Endothelial cell of umbilical vein (primary cell): ENCODE measurements around the gene TCEAL3. TPM values are rescaled to one million over a fixed set of nuclear protein-coding genes. Genes with fewer than 3 reads are reported as not detected.
A peak's percentile ranks its signal among the peaks of the same experiment; 100 is the strongest.

Experiments
- BruUV-seq: library from RNA; stranded (reverse); fragments of 400-500 nt; replicated peaks from 2 replicates; lab custom pipeline; 2021; lab: Mats Ljungman, UMichigan
- CTCF ChIA-PET: fragments of 300-600, 350-600 bp; sonication (Branson Sonifier 250); formaldehyde crosslinking; loops from one replicate; lab custom pipeline; 2021; ENCODE audit warnings: antibody characterized with exemption, inconsistent platforms; lab: Charles Lee
- POLR2A ChIA-PET: fragments of 300-600, 350-600 bp; sonication (Branson Sonifier 250); formaldehyde crosslinking; loops from one replicate; lab custom pipeline; 2021; ENCODE audit warnings: antibody characterized with exemption, inconsistent platforms; lab: Charles Lee
- DNase-seq: peaks from one replicate; pipeline ENCODE4 v3.0.0-alpha.2; 2011; ENCODE audit warnings: low read depth, low spot score
- FAIRE-seq: peaks from 2 replicates; lab custom pipeline; 2011; peaks lifted over from hg19 to GRCh38; lab: Jason Lieb, UNC
- H2AFZ ChIP-seq: 2 replicates; pipeline ENCODE4 v1.6.0; 2012; ENCODE audit warnings: low read depth, low read length, control low read depth, inconsistent platforms
- H3K27ac ChIP-seq: 2 replicates; pipeline ENCODE4 v1.5.1; 2011; ENCODE audit warnings: low read depth, mild to moderate bottlenecking, control low read depth, low read length, moderate library complexity; ENCODE audit not compliant: insufficient read depth
- H3K27me3 ChIP-seq, 2 experiments: 2 replicates each; pipeline versions ENCODE4 v1.6.0 to v1.6.1; 2011; ENCODE audit warnings: low read length in 2 of 2, mixed read lengths in 1 of 2; ENCODE audit not compliant: control insufficient read depth in 2 of 2, insufficient read depth in 2 of 2
- H3K36me3 ChIP-seq, 2 experiments: 2 replicates in 1 of 2; 3 replicates in 1 of 2; pipeline ENCODE4 v1.5.1; 2011; ENCODE audit warnings: low read length in 2 of 2, mild to moderate bottlenecking in 1 of 2, moderate library complexity in 1 of 2; ENCODE audit not compliant: control insufficient read depth in 2 of 2, insufficient read depth in 2 of 2; ENCODE audit errors: extremely low read depth in 1 of 2
- H3K4me1 ChIP-seq: 3 replicates; pipeline ENCODE4 v1.5.1; 2011; ENCODE audit warnings: mild to moderate bottlenecking, low read length; ENCODE audit not compliant: control insufficient read depth, insufficient read depth; ENCODE audit errors: extremely low read depth
- H3K4me2 ChIP-seq: 2 replicates; pipeline ENCODE4 v1.6.1; 2011; ENCODE audit warnings: low read length, control low read depth, mixed read lengths; ENCODE audit not compliant: insufficient read depth
- H3K4me3 ChIP-seq, 3 experiments: fragments of 200-600 bp in 1 of 3; sonication (generic), shearing (Covaris generic) in 1 of 3; replicated peaks in 1 of 3; 2 replicates each; pipeline ENCODE4 v1.5.1; 2011 to 2016; ENCODE audit warnings: control low read depth in 3 of 3, low read length in 3 of 3, mild to moderate bottlenecking in 2 of 3, inconsistent platforms in 1 of 3, low read depth in 1 of 3, moderate library complexity in 1 of 3; ENCODE audit not compliant: insufficient read depth in 1 of 3
- H3K79me2 ChIP-seq: 2 replicates; pipeline ENCODE4 v1.6.0; 2012; ENCODE audit warnings: low read length, inconsistent platforms; ENCODE audit not compliant: control insufficient read depth, insufficient read depth
- H3K9ac ChIP-seq: replicated peaks from 2 replicates; pipeline ENCODE3; 2011; ENCODE audit warnings: low read length, control low read depth; ENCODE audit not compliant: insufficient read depth; ENCODE audit errors: extremely low read depth
- H3K9me1 ChIP-seq: replicated peaks from 3 replicates; pipeline ENCODE4 v1.6.0; 2011; ENCODE audit warnings: mild to moderate bottlenecking, low read length; ENCODE audit not compliant: control insufficient read depth, insufficient read depth; ENCODE audit errors: extremely low read depth
- H3K9me3 ChIP-seq: replicated peaks from 2 replicates; pipeline ENCODE4 v1.5.1; 2012; ENCODE audit warnings: low read length, inconsistent platforms; ENCODE audit not compliant: control insufficient read depth, insufficient read depth
- H4K20me1 ChIP-seq: replicated peaks from 2 replicates; pipeline ENCODE3; 2011; ENCODE audit warnings: mild to moderate bottlenecking, low read length; ENCODE audit not compliant: control insufficient read depth, insufficient read depth; ENCODE audit errors: extremely low read depth
- CTCF ChIP-seq, 2 donors: IDR thresholded peaks; 1 replicate in 1 of 2; 2 replicates in 1 of 2; pipeline ENCODE4 v1.5.1; 2011; ENCODE audit warnings: low read length in 2 of 2, mild to moderate bottlenecking in 2 of 2, moderate library complexity in 2 of 2, control low read depth in 1 of 2, inconsistent platforms in 1 of 2, low read depth in 1 of 2; ENCODE audit not compliant: insufficient read depth in 1 of 2; ENCODE audit errors: extremely low read depth in 1 of 2
- EZH2 ChIP-seq: IDR thresholded peaks from 2 replicates; pipeline ENCODE4 v1.6.1; 2012; ENCODE audit warnings: borderline replicate concordance, low read depth, mild to moderate bottlenecking, moderate library complexity, low read length, inconsistent platforms; ENCODE audit not compliant: severe bottlenecking
- dilution Hi-C: fragments of 300-500 bp; cut with MboI; formaldehyde crosslinking; loops from one replicate; pipeline ENCODE4 v1.15.0; 2019; ENCODE audit warnings: low sequenced_read_pairs; ENCODE audit not compliant: extremely low pct_ligation_motif_present
- intact Hi-C: fragments of 100-400 bp; cut with micrococcal nuclease; formaldehyde crosslinking; loops from one replicate; pipeline ENCODE4 v1.10.0; 2022
- polyA plus RNA-seq, 4 experiments: library from polyadenylated mRNA; depleted of rRNA in 3 of 4; stranded (reverse) in 3 of 4; unstranded in 1 of 4; fragments of >200 nt; gene quantifications; 2 replicates each; pipeline versions ENCODE4 v1.2.1 to v1.2.3, GENCODE V29; 2011 to 2012; ENCODE audit warnings: missing spikeins in 1 of 4
- total RNA-seq: library from RNA; stranded (reverse); gene quantifications from 2 replicates; pipeline ENCODE4 v1.2.3, GENCODE V29; 2021
- TF ChIP-seq, protein P1 (sequence below): IDR thresholded peaks from 2 replicates; pipeline ENCODE4 v1.6.1; 2011; ENCODE audit not compliant: insufficient read depth, insufficient read length

The TCEAL3 gene
- total and polyA plus RNA-seq, 2 donors (not counting 3 experiments of a cell fraction or from before 2014, with no cell fraction given) = 8.9 to 23.7 TPM

DNA sequence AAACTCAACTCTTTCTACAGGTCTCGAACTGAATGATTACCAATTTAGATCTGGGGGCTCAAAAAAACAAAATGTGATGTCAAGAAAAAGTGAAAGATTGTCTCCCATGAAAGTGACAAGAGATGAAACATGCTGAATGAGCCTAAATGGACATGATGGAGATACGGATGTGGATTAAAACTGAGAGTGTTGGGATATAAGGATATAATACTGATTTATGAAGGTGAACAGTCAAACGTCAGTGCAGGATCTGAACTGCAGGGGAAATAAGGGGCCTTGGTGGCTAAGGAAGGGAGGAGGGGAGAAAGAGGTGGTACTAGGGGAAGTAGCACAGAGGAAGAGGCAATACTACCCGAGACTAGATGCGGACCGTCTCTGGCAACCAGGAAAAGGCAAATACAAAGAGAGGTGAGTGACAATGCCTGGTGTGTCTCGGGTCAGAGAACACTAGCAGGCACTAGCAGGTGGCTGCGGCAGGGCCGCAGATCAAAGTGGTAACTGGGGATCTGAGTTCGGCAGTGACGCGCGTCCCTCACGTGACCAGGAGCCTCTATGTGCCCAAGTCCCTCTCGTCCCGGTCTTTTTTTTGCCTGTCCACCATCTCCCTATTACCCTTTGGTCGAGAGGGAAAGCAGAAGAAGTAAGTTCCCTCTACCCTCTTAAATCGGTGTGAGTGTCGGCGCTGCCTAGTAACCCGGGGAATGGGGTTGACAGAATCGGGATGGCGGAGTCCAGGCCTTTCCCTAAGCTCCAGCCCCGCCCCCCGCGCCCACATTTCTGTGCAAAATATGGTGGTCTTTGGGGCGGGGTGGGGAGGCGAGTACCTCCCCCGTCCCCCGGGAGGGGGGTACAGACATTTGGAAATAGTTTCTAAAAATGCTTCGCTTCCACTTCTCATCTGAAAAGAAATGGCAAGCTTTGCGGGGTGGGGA lies 20.9 kb downstream of the TCEAL3 start, which contains the start of gene TCEAL1:
TSS of gene TCEAL1 (plus strand) at position 590 of the 932 bp plus-strand sequence. CDS start 942 bp downstream, outside the sequence.
- FAIRE-seq (peak; percentile 87), DNase-seq (peak; percentile 62)
- ChIA-PET CTCF (interaction anchor here (1.6 to 2.1 kb wide), 2 partner anchors 12 to 57 kb away, joined by 6 to 8 read pairs; no protein-coding TSS in a partner anchor), POLR2A (interaction anchor here (0.7 to 1.0 kb wide), 2 partner anchors 21 to 51 kb away, joined by 3 to 4 read pairs; partner anchors contain the start of gene TCEAL3)
- intact Hi-C loops = loop anchor here (1.0 to 2.0 kb wide), 3 partner anchors 22 to 95 kb away; partner anchors contain the start of genes TCEAL3 and TCEAL4
- H3K36me3 ChIP-seq = no peaks in the 10 kb centered on the region
- peak within 1 kb of the TSS; percentile 60 for H3K4me2 ChIP-seq
- H3K9me3 ChIP-seq = no peaks in the 10 kb centered on the region
- TSS peak; percentile 82 for BruUV-seq
- H4K20me1 ChIP-seq = no peaks in the 10 kb centered on the region
- dilution Hi-C loops = no loop called here
- peak within 1 kb of the TSS; percentile 79 for H3K9ac ChIP-seq
- peak within 1 kb of the TSS; percentile 91 for H2AFZ ChIP-seq
- peak within 1 kb of the TSS; percentile 78 for H3K27ac ChIP-seq
- peak within 1 kb of the TSS; percentile 32 to 88 (median 80) for H3K4me3 ChIP-seq
- H3K9me1 ChIP-seq = no peaks in the 10 kb centered on the region
- TF ChIP-seq EZH2 (no peak), CTCF (IDR thresholded peaks at IDR 0.05; ENCODE audit: extremely low read depth in 1 of 2, insufficient read depth in 1 of 2, low read depth in 1 of 2, low read length in 2 of 2) (no peak)
- TF ChIP-seq, protein P1, sequence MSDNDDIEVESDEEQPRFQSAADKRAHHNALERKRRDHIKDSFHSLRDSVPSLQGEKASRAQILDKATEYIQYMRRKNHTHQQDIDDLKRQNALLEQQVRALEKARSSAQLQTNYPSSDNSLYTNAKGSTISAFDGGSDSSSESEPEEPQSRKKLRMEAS = peak; percentile 80
- H3K27me3 ChIP-seq = no peaks in the 10 kb centered on the region
- H3K4me1 ChIP-seq = peaks cover 23% of the 10 kb centered on the region
- peaks cover 4% of the 10 kb centered on the region for H3K79me2 ChIP-seq
